ENCODE results near the gene CAMSAP2.

GRCh38 chr1:200900877-200901276 is 162.2 kb downstream of the CAMSAP2 start:
- TF ChIP-seq, protein P1, sequence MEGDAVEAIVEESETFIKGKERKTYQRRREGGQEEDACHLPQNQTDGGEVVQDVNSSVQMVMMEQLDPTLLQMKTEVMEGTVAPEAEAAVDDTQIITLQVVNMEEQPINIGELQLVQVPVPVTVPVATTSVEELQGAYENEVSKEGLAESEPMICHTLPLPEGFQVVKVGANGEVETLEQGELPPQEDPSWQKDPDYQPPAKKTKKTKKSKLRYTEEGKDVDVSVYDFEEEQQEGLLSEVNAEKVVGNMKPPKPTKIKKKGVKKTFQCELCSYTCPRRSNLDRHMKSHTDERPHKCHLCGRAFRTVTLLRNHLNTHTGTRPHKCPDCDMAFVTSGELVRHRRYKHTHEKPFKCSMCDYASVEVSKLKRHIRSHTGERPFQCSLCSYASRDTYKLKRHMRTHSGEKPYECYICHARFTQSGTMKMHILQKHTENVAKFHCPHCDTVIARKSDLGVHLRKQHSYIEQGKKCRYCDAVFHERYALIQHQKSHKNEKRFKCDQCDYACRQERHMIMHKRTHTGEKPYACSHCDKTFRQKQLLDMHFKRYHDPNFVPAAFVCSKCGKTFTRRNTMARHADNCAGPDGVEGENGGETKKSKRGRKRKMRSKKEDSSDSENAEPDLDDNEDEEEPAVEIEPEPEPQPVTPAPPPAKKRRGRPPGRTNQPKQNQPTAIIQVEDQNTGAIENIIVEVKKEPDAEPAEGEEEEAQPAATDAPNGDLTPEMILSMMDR (optimal IDR thresholded peaks at IDR 0.05 in 1 of 3, IDR thresholded peaks at IDR 0.05 in 1 of 3, conservative IDR thresholded peaks at IDR 0.05 in 1 of 3; ENCODE audit: extremely low read depth in 1 of 3, insufficient read depth in 2 of 3, low read length in 3 of 3) = no peak
- TF ChIP-seq EZH2 (IDR thresholded peaks at IDR 0.05; ENCODE audit: low read length) = no peak

Data from keratinocyte (primary cell).